Urothelium cell line (cell line): ENCODE data around the gene FAM210A.
A peak's percentile ranks its signal among the peaks of the same experiment; 100 is the strongest.
"Not testable (repeated sequence)": the region's sequence is repeated elsewhere in the genome, so short reads cannot be mapped to it uniquely, and the experiment has no call there.

Experiments used
- DNase-seq: peaks from one replicate; pipeline ENCODE4 v3.0.0; 2011; ENCODE audit warnings: low spot score, mixed read lengths
- FAIRE-seq: peaks from 2 replicates; lab custom pipeline; 2011; peaks lifted over from hg19 to GRCh38; lab: Jason Lieb, UNC

Gene FAM210A

GRCh38 chr18:13710414-13710831 is 15.9 kb downstream of the FAM210A start:
- FAIRE-seq (peak; percentile 99), DNase-seq (peak; percentile 90)

GRCh38 chr18:13703899-13704298 is 22.5 kb downstream of the FAM210A start:
- FAIRE-seq: no peak
- no peak for DNase-seq

- DNase-seq (no peak), FAIRE-seq (peak; percentile 83)
Observed at GRCh38 chr18:13700153-13700552, 26.2 kb downstream of the FAM210A start.

GRCh38 chr18:13696961-13697360 is 29.4 kb downstream of the FAM210A start:
- FAIRE-seq (peak; percentile 91), DNase-seq (no peak)

- not testable (repeated sequence) for DNase-seq, FAIRE-seq
Observed at GRCh38 chr18:13695337-13695736, 31.0 kb downstream of the FAM210A start.

GRCh38 chr18:13690060-13690459 is 36.3 kb downstream of the FAM210A start:
- not testable (repeated sequence) for DNase-seq
- peak; percentile 63 for FAIRE-seq

GRCh38 chr18:13688191-13689136 is 37.9 kb downstream of the FAM210A start:
- peak; percentile 80 for FAIRE-seq
- DNase-seq: no peak

- FAIRE-seq (peak; percentile 79), DNase-seq (no peak)
Observed at GRCh38 chr18:13684546-13684945, 41.8 kb downstream of the FAM210A start.

GRCh38 chr18:13681701-13682100 is 44.7 kb downstream of the FAM210A start:
- FAIRE-seq (peak; percentile 85), DNase-seq (no peak)

- FAIRE-seq (peak; percentile 92), DNase-seq (peak; percentile 53)
Observed at GRCh38 chr18:13680612-13681011, 45.7 kb downstream of the FAM210A start.

GRCh38 chr18:13677350-13677749 is 49.0 kb downstream of the FAM210A start:
- peak; percentile 42 for FAIRE-seq
- DNase-seq: not testable (repeated sequence)

GRCh38 chr18:13676471-13676870 is 49.9 kb downstream of the FAM210A start:
- no peak for DNase-seq

GRCh38 chr18:13672657-13673056 is 53.7 kb downstream of the FAM210A start:
- DNase-seq: no peak
- FAIRE-seq: peak; percentile 73

More at GRCh38 chr18:13676471-13676870, 49.9 kb downstream of the FAM210A start:
- no peak for FAIRE-seq

- no peak for FAIRE-seq
- no peak for DNase-seq
Observed at GRCh38 chr18:13661779-13662256, 64.5 kb downstream of the FAM210A start.

- no peak for DNase-seq
Observed at GRCh38 chr18:13661051-13661778, 65.1 kb downstream of the FAM210A start.

GRCh38 chr18:13660510-13660909 is 65.8 kb downstream of the FAM210A start:
- no peak for FAIRE-seq
- DNase-seq: no peak

More at GRCh38 chr18:13661051-13661778, 65.1 kb downstream of the FAM210A start:
- no peak for FAIRE-seq

GRCh38 chr18:13658436-13659204 is 67.7 kb downstream of the FAM210A start:
- DNase-seq (no peak), FAIRE-seq (peak; percentile 92)

- FAIRE-seq (no peak), DNase-seq (no peak)
Observed at GRCh38 chr18:13657974-13658373, 68.4 kb downstream of the FAM210A start.

- DNase-seq (no peak), FAIRE-seq (peak; percentile 95)
Observed at GRCh38 chr18:13653746-13654433, 72.5 kb downstream of the FAM210A start.
